AG20443 (cell line): ENCODE results near the gene VPS45.
"Not testable (repeated sequence)": the region's sequence is repeated elsewhere in the genome, so short reads cannot be mapped to it uniquely, and the experiment has no call there.

ENCODE experiments used
- DNase-seq: peaks from one replicate; pipeline ENCODE4 v3.0.0; 2012; ENCODE audit warnings: low spot score, mixed read lengths

Gene VPS45

GRCh38 chr1:150132372-150132771 is 64.8 kb downstream of the VPS45 start:
- DNase-seq, result no peak

GRCh38 chr1:150134537-150134936 is 67.0 kb downstream of the VPS45 start:
- no peak for DNase-seq

GRCh38 chr1:150135400-150135799 is 67.8 kb downstream of the VPS45 start:
- not testable (repeated sequence) for DNase-seq

GRCh38 chr1:150138044-150138443 is 70.5 kb downstream of the VPS45 start:
- no peak for DNase-seq

- no peak for DNase-seq
Measured at GRCh38 chr1:150141452-150141851, 73.9 kb downstream of the VPS45 start.

GRCh38 chr1:150142083-150142482 is 74.5 kb downstream of the VPS45 start:
- DNase-seq, result no peak

GRCh38 chr1:150144606-150145005 is 77.0 kb downstream of the VPS45 start:
- no peak for DNase-seq

GRCh38 chr1:150146016-150146415 is 78.4 kb downstream of the VPS45 start:
- DNase-seq, result not testable (repeated sequence)

- DNase-seq, result no peak
Measured at GRCh38 chr1:150146849-150147542, 79.4 kb downstream of the VPS45 start.

- no peak for DNase-seq
Measured at GRCh38 chr1:150148837-150149270, 81.3 kb downstream of the VPS45 start.

- DNase-seq, result peak; percentile 93
Measured at GRCh38 chr1:150149271-150150132, 81.9 kb downstream of the VPS45 start, which contains the start of gene PLEKHO1. TSS of gene PLEKHO1 (plus strand) at chr1:150149916. CDS start at chr1:150150258, 342 bp downstream.

GRCh38 chr1:150150133-150151021 is 82.8 kb downstream of the VPS45 start:
- DNase-seq, result peak; percentile 43

- DNase-seq, result no peak
Measured at GRCh38 chr1:150151291-150152181, 84.0 kb downstream of the VPS45 start.

- no peak for DNase-seq
Measured at GRCh38 chr1:150152182-150152536, 84.6 kb downstream of the VPS45 start.

- DNase-seq, result peak; percentile 55
Measured at GRCh38 chr1:150152772-150153456, 85.3 kb downstream of the VPS45 start.

GRCh38 chr1:150154143-150154542 is 86.6 kb downstream of the VPS45 start:
- no peak for DNase-seq

GRCh38 chr1:150155413-150156071 is 88.0 kb downstream of the VPS45 start:
- DNase-seq, result no peak

- peak; percentile 35 for DNase-seq
Measured at GRCh38 chr1:150156868-150157603, 89.5 kb downstream of the VPS45 start.

GRCh38 chr1:150159550-150159949 is 92.0 kb downstream of the VPS45 start:
- DNase-seq, result no peak
